HEK293 (cell line): ENCODE data around the gene RBPJ.

Source experiments
- GLI2 ChIP-seq: fragments of 450-650 bp; formaldehyde crosslinking; IDR thresholded peaks from 2 replicates; pipeline ENCODE4; 2017; ENCODE audit warnings: missing biosample characterization, missing genetic modification characterization, low read depth, borderline replicate concordance
- YY1 ChIP-seq: fragments of 450-650 bp; formaldehyde crosslinking; IDR thresholded peaks from 2 replicates; pipeline ENCODE4 v1.5.1; 2018; ENCODE audit warnings: missing biosample characterization, missing genetic modification characterization

- TF ChIP-seq GLI2 (no peak), YY1 (tag by site-specific recombination) (no peak)
These were observed 33.7 kb downstream of the RBPJ start for GRCh38 chr4:26354491-26354890.
